ENCODE measurements around the gene IRGQ.
"Not testable (repeated sequence)": the region's sequence is repeated elsewhere in the genome, so short reads cannot be mapped to it uniquely, and the experiment has no call there.

IRGQ gene, protein sequence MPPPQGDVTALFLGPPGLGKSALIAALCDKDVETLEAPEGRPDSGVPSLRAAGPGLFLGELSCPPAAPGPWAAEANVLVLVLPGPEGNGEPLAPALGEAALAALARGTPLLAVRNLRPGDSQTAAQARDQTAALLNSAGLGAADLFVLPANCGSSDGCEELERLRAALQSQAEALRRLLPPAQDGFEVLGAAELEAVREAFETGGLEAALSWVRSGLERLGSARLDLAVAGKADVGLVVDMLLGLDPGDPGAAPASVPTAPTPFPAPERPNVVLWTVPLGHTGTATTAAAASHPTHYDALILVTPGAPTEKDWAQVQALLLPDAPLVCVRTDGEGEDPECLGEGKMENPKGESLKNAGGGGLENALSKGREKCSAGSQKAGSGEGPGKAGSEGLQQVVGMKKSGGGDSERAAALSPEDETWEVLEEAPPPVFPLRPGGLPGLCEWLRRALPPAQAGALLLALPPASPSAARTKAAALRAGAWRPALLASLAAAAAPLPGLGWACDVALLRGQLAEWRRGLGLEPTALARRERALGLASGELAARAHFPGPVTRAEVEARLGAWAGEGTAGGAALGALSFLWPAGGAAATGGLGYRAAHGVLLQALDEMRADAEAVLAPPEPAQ

GRCh38 chr19:43595999-43596841 lies at the start of gene IRGQ, which contains the start of gene ZNF576:
Gene IRGQ, minus strand, starts transcription at chr19:43596134. Its CDS starts 796 bp downstream, at chr19:43595338.
Gene ZNF576, plus strand, starts transcription at chr19:43596595. Its CDS starts 514 bp downstream, at chr19:43597109.
- peak; percentile 100 for DNase-seq

DNA sequence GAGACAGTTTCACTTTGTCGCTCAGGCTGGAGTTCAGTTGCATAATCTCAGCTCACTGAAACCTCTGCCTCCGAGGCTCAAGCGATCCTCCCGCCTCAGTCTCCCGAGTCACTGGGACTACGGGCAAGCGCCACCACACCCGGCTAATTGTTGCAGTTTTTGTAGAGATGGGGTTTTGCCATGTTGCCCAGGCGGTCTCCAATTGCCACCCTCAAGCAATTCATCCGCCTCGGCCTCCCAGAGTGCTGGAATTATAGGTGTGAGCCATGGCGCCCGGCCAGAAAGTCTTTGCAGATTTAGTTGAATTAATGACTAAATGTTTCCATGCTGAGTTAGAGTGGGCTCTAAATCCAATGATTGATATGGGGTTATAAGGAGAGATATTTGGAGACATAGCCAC lies 48.2 kb upstream of the IRGQ start:
- DNase-seq = no peak

GRCh38 chr19:43643326-43643725 lies 47.4 kb upstream of the IRGQ start:
- DNase-seq = no peak

DNA sequence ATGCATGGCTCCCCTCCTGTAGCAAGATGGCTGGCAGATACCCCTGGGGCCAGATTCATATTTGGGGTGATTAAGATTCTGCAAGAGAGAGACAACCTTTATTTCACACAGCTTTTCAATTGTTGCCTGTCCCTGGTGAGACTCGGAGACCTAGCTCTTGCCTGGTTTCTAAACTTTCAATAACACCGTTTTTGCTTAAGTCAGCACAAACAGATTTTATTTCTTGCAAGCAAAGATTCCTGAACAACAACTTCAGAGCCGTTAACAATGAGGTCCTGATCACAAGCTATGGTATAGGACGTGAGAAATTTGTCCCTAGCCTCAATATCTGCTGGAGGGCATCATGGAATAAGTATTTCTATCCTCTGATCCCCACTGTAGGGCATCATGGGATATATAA lies 46.6 kb upstream of the IRGQ start:
- DNase-seq = no peak

DNA sequence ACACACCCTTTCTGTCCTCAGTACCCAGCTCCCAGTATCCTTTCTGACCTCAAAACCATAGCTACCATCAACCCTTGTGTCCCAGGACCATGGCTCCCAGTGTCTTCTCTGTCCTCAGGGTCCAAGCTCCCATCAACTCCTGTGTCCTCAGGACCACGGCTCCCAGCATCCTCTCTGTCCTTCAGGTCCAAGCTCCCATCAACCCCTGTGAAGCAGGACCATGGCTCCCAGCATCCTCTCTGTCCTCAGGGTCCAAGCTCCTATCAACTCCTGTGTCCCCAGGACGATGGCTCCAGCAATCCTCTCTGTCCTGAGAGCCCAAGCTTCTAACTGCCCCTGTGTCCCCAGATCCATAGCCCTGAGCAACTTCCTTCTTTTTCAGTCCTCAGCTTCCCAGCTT lies 45.4 kb upstream of the IRGQ start:
- no peak for DNase-seq

- DNase-seq = no peak
Observed at GRCh38 chr19:43640424-43640757, 44.5 kb upstream of the IRGQ start.

GRCh38 chr19:43639519-43640423 lies 43.8 kb upstream of the IRGQ start, which contains the start of gene CADM4:
Gene CADM4, minus strand, starts transcription at chr19:43639850. Its CDS starts 60 bp downstream, at chr19:43639790.
- peak; percentile 62 for DNase-seq

- DNase-seq = no peak
Observed at GRCh38 chr19:43638995-43639518, 43.1 kb upstream of the IRGQ start.

GRCh38 chr19:43638214-43638994 lies 42.5 kb upstream of the IRGQ start:
- no peak for DNase-seq

DNA sequence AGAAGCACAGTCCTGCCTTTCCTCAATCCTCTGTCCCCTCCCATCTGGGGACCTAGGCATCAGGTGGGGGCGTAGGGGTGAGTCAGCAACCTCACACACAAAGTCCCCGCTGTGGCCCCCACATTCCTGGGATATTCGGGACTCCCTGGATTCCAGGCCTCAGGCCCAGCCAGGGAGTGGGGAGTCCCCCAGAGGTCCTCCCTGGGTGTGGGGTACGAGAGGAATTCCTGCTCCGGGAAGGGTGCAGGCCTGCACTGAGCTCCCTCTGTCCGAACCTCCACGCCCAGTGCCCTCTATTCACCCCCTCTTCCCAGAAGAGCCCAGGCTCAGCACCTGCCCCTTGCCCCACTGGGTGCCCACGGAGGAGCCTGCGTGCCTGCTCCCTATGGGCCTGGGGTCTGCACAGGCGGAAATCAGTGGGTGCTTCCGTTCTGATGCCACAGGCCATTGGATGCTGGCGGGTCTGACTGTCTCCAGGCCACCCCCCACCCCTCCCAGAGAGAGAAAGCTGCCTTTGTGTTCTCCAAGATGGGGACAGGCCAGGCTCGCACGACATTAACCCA lies 40.3 kb upstream of the IRGQ start:
- no peak for DNase-seq

- DNase-seq = not testable (repeated sequence)
Observed at GRCh38 chr19:43635561-43635940, 39.6 kb upstream of the IRGQ start.

DNA sequence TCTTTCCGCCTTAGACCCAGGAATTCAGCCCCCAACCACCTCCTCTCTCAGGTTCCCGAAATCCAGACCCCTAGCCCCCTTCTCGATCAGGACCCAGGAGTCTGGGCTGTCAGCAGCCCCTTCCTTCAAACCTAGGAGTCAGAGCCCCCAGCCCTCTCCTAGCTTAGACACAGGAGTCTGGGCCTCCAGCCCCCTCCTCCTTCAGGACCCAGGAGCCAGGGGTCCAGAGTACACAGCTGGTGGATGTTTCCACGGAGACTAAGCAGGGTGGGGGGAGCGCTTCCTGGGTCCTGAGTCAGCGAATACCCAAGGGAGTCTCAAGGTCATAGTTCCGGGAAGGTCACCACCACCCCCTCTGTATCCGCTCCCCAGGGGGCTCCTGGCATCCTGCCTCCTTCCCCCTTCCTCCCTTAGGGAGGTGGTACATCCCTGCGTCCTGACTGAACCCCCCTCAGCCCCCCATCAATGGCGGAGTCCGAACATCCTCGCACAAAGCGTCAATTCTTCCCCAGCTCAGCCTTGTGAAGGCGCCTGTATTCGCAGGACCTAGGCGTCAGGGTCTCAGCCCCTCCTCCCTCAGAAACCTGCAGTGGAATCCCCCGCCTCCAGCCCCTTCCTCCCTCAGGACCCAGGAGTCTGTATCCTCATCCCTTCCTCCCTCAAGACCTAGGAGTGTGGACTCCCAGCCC lies 39.1 kb upstream of the IRGQ start:
- no peak for DNase-seq

- no peak for DNase-seq
Observed at GRCh38 chr19:43634506-43634871, 38.6 kb upstream of the IRGQ start.

GRCh38 chr19:43634068-43634467 lies 38.1 kb upstream of the IRGQ start:
- no peak for DNase-seq

DNA sequence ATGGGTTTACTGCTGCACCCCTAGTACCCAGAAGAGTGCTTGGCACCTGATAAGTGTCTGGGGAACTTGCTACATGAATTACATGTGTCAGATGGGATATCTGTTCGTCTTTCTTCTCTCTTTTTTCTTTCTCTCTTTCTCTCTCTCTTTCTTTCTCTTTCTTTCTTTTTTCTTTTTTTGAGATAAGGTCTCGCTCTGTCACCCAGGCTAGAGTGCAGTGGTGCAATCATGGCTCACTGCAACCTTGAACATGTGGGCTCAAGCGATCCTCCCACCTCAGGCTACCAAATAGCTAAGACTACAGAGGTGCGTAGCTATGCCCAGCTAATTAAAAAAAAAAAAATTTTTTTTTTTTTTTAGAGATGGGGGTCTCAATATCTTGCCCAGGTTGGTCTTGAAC lies 37.6 kb upstream of the IRGQ start:
- DNase-seq = no peak

GRCh38 chr19:43631491-43631890 lies 35.6 kb upstream of the IRGQ start:
- no peak for DNase-seq

DNA sequence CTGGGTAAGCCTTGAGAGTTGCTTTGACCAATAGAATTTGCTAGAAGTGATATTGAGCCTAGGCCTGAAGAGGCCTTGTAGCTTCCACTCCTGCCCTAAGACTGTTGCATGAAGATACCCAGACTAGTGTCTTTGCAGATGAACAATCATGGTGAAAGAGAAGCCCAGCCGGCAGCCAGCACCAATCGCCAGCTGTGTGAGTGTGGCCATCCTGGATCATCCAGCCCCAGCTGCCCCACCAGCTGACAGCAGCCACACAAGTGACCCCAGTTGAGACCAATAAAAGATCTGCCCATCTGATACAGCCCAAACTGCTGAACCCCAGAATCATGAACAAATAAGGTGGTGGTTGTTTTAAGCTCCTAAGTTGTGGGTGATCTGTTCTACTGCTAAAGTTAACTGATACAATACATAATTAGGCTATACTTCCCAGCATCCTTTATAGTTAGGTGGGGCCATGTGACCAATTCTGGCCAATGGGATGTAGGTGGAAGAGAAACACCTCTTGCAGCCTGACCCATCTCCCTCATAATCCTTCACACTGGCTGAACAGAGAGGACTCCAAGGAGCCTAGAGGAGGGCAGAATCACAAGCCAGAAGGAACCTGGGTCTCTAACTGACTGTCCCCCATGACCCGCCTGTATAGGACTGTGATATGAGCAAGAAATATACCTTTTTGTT lies 32.9 kb upstream of the IRGQ start:
- no peak for DNase-seq

GRCh38 chr19:43626838-43627237 lies 30.9 kb upstream of the IRGQ start:
- no peak for DNase-seq

DNA sequence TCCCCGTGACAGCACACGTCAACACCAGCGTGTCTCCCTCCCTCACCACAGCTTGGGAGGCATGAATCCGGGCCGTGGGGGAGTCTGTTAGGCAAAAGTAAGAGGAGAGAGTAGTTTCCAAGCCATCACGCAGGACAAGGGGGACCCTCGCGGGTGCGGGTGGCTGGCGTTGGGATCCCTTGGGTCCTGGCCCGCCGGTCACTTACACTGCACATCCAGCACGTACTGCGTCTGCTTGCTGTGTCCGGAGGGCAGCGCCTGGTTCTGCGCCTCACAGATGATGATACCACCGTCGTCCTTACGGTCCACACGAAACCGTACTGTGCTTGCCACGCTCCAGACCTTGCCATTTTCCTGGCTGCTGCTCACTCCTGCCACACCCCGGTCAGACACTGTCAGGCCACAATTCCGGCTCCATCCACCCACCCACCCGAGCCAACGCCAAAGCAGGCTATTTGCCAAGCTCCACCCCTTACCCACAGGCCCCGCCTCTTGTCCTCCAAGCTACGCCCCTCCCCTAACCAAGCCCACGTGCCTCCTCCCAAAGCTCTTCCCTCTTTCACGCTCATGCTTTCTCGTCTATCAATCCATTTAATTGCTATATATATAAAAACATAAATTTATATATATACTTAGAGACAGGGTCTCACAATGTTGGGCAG lies 30.1 kb upstream of the IRGQ start:
- DNase-seq = no peak
